GM18870 (cell line): ENCODE measurements around the gene BORCS8.
"Not testable (repeated sequence)": the region's sequence is repeated elsewhere in the genome, so short reads cannot be mapped to it uniquely, and the experiment has no call there.

Experiments used
- ATAC-seq: cut with Tn5 transposase; IDR thresholded peaks from one replicate; pipeline ENCODE4 v1.9.1; 2021; ENCODE audit warnings: moderate library complexity; ENCODE audit not compliant: unreplicated experiment

The BORCS8 gene

DNA sequence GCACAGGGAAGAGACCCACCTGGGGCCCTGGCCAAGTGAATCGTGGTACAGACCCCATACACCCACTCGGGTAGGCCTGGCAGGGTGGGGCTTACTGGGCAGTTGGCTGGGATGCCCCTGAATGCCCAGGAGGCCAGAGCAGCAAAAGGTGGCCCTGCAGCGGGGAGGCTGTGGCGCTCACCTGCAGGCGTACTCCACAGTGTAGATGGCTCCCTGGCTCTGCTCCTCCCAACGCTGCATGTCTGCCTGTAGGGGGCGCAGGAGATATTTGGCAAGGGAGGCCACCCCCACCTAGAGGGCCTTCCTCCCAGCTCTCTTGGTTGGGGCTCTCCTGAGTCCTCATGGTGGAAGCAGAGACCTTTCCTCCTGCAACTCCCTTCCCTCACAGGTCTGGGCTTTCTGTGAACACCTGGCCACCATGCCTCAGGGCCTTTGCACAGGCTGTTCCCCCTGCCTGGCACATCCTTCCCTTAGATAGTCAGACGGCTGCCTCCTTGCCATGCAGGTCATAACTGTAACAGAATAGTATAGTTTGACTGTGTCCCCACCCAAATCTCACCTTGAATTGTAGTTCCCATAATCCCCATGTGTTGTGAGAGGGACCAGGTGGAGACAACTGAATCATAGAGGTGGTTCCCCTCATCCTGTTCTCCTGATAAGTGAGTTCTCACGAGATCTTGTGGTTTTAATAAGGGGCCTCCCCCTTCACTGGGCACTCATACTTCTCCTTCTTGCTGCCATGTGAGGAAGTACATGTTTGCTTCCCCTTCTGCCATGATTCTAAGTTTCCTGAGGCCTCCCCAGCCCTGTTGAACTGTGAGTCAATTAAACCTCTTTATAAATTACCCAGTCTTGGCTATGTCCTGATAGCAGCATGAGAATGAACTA lies 5.9 kb downstream of the BORCS8 start:
- ATAC-seq: no peak

DNA sequence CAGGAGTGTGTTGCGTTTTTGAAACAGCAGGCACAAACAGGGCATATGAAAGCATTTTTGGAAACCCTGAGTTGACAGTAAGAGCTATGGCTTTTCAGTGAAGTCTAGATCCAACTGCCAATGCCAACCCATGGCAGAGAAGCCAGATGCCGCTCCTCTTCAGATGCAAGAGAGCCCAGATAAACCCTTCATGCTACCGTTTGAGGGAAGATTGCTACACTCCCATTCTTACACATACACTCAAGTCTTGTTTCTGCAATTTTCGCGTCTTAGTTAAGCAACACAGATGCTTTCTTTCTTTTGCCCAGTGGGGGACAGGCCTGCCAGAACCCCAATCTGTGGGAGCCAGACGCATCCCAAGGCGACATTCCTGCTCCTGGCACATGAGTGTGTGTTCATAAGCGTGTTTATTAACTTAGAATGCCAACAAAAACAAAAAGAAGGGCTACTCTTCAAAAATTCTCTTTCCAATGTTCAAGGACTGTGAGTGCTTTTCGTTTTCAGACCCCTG lies 10.4 kb downstream of the BORCS8 start:
- no peak for ATAC-seq

DNA sequence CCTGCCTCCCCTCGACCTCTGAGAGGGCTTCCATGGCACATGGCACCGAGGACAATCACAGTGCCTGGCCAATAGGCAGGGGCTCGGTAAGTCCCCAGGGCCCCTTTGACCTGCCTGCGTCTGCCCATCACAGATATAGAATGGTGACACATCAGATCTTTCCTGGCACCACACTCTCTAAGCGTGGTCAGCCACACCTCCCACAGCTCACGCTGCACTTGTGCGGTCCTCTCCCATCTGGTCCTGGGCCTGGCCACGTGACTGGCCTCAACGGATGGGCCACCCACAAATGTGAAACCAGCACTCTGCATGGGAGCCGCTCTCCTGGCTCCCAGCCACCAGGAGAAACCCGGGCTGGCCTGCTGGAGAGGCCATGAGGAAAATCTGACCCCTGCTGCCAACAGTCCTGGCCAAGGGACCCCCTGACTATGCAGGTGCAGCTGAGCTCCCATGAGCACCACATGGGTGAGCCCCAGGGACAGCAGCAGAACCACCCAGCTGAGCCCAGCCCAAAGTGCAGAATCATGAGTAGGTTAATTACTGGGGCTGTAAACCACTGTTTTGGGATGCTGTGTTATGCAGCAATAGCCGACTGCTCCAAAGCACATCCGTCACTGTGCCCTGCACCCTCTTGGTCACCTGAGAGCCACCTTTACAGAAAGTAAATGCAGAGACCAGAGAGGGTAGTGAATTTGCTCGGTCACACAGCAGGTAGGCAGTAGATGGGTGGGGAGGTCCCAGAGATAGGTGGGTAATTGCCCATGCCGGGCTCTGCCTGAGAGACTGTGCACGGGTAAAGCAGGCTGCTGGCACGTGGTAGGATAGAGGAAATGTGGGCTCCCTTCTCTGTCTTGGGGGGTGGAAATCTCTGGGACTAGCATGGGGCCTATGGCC lies 12.2 kb downstream of the BORCS8 start:
- ATAC-seq: no peak

DNA sequence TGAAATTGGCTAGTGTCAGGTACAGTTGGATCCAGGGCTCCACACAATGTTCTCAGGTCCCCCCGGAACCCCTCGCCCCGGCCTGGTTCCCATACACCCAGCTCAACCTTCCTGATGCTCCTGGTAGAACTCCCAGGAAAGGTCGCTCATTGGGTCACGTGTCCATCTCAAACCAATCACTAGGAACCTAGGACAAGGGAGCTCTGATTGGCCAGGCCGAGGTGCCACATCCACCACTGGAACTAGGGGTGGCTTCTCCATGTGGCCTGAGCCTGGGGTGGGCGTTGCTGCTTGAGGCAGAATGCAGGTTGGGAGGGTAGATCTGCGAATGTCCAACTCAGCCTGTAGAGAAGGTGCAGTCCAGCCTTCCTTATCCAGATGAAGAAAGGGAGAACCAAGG lies 15.0 kb downstream of the BORCS8 start:
- no peak for ATAC-seq

DNA sequence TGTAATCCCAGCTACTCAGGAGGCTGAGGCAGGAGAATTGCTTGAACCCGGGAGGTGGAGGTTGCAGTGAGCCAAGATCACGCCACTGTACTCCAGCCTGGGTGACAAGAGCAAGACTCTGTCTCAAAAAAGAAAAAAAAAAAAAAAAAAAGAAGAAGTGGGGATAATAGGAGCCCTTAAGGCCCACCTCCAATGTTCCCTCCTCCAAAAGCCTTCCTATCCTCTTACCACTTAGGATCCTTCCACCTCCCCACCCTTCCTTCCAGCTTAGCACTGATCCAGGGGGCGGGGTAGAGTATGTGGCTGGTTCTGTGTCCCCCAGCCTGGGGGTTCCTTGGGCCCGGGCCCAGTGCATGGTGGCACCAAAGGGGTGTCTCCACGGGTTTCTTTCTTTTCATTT lies 18.7 kb downstream of the BORCS8 start:
- ATAC-seq: not testable (repeated sequence)

DNA sequence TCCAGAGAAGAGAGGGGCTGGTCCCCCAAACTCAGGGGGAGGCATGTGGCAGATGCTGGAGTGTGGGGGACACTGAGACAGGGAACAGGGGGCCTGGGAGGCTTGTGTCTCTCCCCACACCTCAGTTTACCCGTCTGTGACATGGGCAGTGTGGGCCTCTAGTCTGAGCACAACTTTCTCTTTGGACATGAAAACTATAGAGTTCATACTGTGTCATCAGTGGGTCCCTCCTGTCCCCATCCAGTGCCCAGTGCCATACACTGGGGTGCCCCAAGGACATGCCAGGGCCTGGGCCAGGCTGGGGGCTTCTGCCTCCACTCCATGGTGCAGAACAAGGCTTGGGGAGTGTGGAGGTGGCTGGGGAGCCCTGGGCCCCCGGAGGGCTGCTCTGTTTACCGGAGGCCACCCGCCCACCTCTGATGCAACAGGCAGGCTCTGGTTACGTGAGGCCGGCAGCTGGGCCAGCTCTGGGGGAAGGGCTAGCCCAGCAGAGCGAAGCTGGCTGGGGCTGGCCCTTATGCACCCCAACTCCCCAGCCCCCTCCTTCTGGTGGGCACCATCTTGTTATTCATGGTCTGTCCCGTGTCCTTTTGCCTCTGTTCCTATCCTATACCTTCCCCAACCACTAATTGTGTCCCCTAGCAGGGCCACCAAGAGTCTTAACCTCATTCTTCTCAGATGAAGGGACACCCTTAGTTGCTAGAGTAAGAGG lies 20.0 kb downstream of the BORCS8 start:
- ATAC-seq: no peak

DNA sequence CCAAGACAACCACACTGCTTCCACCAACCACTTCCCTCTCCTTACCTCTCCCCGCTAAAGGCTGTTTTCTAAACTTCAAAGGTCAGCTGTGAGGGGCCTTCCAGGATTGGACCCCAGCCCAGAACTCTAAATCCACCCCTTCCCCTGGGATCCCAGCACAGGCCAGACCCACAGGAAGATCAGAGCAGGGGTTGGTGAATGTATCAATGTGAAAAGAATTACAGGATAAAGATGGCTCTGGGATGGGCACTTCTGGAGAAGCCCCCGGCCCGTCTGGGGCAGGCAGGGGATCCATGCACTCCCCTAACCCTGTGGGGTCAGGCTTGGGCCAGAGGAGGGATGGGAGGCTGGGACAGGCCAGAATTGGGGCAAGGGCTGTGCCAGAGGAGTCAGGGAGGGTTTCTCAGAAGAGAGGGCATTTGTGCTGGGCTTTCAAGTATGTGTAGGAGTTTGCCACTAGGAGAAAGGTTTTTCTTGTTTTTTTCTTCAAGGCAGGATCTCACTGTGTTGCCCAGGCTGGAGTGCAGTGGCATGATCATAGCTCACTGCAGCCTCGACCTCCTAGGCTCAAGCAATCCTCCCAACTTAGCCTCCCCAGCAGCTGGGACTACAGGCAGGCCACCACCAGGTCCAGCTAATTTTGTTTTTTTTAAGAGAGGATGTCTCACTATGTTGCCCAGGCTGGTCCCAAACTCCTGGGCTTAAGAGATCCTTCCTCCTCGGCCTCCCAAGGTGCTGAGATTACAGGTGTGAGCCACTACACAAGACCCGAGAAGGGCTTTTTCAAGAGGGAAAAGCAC lies 20.9 kb downstream of the BORCS8 start:
- no peak for ATAC-seq

DNA sequence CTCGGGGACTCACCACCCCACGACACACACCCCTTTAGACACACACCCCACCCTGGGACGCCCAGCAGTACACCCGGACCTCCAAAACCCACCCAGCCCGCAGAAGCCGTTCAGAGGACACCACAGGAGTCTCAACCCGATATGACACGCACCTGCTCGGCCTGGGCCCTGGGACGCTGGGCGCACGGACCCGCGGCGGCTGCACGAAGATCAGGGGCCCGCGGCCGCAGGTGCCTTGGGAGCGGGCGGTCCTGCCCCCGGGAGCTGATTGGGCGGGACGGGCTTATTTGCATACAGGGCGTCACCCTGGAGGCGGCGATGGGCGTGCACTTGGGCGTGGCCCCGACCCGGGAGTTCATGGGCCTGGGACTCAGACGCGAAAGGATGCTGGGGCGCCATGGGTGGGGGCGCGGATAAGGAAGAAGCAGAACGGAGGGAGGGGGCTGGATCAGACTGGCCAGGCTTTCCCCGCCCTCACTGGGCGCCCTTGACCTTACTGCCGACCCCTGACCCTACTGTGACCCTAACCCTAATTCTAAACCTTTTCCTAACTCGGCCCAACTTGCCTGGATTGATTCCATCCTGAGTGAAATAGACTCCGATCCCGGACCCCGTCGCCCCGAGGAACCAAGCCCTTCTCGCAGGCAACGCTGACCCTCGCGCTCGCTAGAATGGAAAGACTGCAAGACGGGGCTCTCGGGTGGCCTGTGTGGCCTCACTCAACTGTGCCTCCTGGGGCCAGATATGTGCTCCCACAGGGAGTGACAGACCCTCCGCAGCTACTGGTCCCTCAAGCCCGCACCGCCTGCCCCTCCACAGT lies 21.7 kb downstream of the BORCS8 start, which contains the start of gene MEF2B:
MEF2B (minus strand) TSS at position 211 of the 820 bp plus-strand sequence. CDS start 19,528 bp downstream, outside the sequence.
- peak; percentile 60 for ATAC-seq

DNA sequence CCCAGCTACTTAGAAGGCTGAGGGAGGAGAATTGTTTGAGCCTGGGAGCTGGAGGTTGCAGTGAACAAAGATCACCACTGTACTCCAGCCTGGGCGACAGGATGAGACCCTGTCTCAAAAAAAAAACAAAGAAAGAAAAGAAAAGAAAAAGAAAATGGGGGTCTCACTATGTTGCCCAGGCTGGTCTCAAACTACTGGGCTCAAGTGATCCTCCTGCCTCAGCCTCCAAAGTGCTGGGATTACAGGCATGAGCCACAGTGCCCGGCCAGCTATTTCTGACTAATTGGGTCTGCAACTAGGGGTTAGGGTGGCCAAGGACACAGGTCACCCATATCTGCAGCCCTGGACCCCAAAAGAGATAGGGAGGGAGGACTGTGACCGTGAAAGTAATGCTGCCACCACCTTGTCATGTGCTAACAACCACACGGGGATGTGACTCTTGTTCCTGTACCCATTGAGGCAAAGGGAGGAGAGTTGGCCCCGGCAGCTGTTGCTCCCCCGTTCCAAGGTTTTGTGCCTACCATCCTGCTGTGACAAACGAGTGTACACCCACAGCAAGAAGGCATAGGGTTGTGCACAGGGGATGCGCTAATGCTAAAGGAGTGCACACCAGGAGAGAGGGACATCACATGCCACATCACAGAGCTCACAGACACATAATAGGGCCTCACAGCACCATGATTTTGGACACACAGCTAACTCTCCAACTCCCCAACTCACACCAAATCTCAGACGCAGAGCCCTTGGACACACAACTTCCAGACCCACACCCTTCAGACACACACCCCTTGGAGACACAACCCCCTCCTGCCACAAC lies 22.5 kb downstream of the BORCS8 start:
- ATAC-seq: no peak

DNA sequence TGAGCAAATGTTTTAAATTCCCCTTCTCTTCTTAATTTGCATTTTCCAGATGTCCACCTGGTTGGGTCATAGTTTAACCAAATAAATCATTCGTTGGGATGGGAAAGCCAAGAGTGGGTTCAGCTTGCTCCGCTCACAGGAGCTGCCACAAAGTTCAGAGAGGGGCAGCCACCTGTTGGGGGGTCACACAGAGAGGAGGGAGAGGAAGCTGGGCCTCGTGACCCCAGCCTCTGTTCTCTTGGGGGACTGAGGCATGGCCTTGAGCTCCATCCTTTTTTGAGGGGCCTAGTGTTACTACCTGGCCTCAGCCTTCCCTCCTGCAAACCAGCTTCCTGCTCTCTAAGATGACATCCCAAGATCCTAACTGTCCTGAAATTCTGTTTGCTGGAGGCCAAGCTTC lies 24.3 kb downstream of the BORCS8 start:
- ATAC-seq: no peak

DNA sequence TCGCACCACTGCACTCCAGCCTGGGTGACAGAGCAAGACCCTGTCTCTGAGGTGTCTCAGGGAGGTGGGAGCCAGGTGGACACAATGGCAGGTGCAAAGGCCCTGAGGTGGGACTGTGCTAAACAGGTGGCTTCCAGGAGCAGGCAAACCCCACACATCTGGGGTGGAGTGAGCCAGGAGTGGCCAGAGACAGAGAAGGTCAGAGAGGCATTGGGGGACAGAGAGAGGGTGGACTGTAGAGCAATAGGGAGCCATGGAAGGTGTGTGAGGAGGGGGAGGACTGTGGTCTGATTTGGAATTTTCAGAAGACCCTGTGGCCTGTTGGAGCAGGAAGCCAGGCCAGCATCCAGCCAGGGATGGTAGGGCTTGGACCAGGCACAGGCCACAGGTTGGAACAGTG lies 26.6 kb downstream of the BORCS8 start:
- ATAC-seq: no peak

DNA sequence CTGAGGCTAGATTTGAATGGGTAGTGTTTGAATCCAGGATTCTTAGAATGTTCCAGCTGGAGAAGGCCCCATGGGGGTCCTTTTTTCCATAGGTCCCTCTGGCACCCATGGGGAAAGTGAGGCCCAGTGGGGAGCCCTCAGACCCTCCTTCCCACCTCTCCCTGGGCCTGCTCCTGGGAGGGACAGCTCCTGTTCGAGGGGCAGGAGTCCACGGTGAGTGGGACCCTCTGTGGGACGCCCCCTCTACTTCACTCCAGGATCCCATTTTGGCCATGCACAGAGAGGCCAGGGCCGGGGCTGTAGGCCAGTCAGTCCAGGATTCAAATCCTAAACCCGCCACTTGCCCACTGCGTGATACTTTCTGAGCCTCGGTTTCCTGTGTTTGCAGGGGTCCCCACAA lies 29.5 kb downstream of the BORCS8 start:
- ATAC-seq: no peak

DNA sequence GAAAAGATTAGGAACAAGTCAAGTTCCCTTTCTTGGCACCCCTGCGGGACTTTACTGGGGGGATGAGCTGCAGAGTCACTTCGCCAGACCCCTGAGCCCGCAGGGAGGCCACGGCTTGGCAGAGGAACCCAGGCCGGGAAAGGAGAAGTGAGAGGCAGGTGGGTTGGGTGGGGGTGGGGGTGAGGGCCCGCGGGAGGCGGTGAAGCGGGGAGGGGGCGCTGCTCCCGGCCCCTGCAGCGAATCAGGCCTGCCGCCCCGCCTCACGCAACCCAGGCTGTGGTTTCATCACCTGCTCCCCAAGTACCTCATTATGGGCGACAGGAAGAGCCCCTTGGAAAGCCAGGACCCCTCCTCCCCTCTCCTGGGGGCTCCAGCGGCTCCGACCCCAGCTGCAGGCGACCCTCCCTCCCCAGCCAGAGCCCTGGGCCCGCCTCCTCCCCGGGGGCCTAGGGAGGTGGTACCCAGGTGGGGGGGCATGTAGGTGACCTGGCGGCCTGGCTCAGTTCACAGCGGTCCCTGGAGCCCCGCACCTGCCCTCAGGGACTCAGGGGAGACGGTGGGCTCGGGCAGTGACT lies 31.4 kb downstream of the BORCS8 start:
- ATAC-seq: no peak

DNA sequence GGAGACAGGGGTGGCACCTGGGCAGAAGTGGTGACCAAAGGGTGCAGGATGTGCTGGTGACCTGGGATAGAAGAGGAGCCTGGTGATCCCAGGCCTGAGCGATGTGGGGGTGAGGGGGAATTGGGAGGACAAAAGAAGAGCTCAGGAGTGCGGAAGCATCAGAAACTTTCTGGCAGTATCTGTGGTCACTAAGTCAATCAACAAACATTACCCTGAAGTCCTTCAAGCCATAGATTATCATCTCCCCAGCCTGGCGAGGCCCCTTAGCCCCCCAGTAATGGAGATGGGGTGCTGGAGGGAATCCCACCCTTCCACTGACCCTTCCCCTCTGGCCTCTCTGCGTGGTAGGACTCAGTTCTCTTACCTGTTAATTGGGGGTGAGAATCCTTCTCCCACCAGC lies 32.4 kb downstream of the BORCS8 start:
- no peak for ATAC-seq

DNA sequence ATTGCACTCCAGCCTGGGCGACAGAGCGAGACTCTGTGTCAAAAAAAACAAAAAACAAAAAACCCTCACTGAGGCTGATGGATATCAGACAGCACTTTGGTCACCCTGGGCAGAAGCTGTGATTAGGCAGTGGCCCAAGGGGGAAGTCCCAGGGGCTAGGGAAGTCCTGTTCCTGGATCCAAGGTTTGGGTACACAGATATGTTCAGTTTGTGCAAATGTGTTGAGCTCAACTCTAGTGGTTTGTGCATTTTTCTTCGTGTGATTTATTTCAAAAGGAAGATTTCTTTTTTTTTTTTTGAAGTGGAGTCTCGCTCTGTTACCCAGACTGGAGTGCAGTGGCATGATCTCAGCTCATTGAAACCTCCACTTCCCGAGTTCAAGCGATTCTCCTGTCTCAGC lies 34.1 kb downstream of the BORCS8 start:
- no peak for ATAC-seq

DNA sequence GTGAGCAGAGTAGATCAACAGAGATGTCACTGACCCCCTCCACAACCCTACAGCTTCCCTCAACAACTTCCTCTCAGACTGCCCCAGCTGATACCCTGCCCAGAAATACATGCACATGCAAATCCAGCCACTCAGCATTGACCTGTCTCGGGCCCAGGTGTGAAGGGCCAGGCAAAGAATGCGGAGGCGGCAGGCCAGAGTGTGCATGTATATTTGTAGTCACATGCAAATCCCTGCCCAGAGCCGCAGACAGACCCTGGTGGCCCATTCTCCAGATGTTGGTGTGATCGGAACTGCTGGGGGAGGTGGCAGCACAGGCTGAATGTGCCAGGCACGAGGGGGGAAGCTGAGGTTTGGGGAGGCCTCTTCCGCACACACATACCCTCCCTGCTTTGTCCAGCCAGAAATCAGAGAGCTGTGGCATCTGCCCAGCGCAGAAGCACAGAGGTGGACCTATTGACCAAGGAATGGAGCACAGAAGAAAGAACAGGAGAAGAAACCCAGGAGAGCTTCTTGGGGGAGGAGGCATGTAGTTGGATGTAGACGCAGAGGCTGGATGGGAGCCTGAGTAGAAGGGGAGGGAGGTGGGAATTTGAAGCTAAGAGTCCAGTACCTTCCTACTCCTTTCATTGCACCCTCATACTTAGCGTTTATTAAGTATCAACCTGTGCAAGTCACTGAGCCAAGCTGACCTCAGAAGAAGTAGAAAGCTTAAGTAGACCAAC lies 36.3 kb downstream of the BORCS8 start:
- no peak for ATAC-seq

DNA sequence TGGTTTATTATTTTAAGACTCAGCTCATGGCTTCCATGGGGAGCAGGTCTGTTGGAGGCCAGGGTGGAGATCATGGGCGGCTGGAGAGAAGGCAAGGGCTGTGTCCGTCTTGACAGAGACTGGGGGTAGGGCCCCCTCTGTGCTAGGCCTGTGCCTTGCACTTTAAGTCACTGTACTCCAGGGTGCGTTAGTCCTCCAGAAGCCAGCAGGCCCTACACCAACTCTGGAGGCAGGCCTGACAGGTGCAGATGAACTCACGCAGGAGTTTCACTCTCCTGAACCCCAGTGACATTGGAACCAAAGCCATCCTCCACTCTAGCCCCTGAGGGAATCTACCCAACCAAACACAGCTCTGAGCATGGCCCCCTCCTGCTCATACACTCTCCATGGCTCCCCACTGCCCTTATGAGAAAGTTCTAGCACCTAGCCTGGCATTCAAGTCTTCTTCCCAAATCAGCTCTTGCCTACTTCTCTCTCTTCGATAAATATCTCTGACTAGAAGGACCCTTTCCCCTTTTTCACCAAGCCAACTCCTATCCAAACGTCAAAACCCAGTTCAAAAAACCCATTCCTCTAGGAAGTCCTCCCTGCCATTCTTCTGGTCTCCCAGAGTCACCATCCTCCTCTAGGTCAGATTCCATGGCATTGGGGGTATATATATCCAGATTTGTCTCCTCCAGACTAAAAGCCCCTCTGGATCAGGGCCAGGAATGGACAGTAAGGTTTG lies 37.0 kb downstream of the BORCS8 start:
- no peak for ATAC-seq
